GM19452 (cell line): ENCODE measurements around the gene OVOL2.

Experiments used
- ATAC-seq: cut with Tn5 transposase; IDR thresholded peaks from one replicate; pipeline ENCODE4 v1.9.1; 2021; ENCODE audit not compliant: unreplicated experiment

Gene OVOL2

GRCh38 chr20:18016772-18017171 is 40.9 kb downstream of the OVOL2 start:
- ATAC-seq, result no peak

- ATAC-seq, result no peak
These were observed 43.3 kb downstream of the OVOL2 start for GRCh38 chr20:18014411-18014810.

GRCh38 chr20:18012901-18013300 is 44.8 kb downstream of the OVOL2 start:
- ATAC-seq, result no peak

- ATAC-seq, result no peak
These were observed 45.6 kb downstream of the OVOL2 start for GRCh38 chr20:18011951-18012645.

GRCh38 chr20:18011482-18011881 is 46.2 kb downstream of the OVOL2 start:
- ATAC-seq, result no peak

GRCh38 chr20:18009116-18009515 is 48.6 kb downstream of the OVOL2 start:
- no peak for ATAC-seq

- ATAC-seq, result no peak
These were observed 50.0 kb downstream of the OVOL2 start for GRCh38 chr20:18007534-18008292.

GRCh38 chr20:18006684-18007083 is 51.0 kb downstream of the OVOL2 start:
- no peak for ATAC-seq

- no peak for ATAC-seq
These were observed 51.7 kb downstream of the OVOL2 start for GRCh38 chr20:18005990-18006364.

- peak; percentile 95 for ATAC-seq
These were observed 52.3 kb downstream of the OVOL2 start for GRCh38 chr20:18005170-18005989.

GRCh38 chr20:18004384-18005031 is 53.2 kb downstream of the OVOL2 start:
- no peak for ATAC-seq

- ATAC-seq, result peak; percentile 48
These were observed 53.8 kb downstream of the OVOL2 start for GRCh38 chr20:18003897-18004296.

- no peak for ATAC-seq
These were observed 56.4 kb downstream of the OVOL2 start for GRCh38 chr20:18001131-18001921.

GRCh38 chr20:17999566-17999965 is 58.1 kb downstream of the OVOL2 start:
- ATAC-seq, result no peak

- ATAC-seq, result no peak
These were observed 59.3 kb downstream of the OVOL2 start for GRCh38 chr20:17998446-17998845.

- ATAC-seq, result no peak
These were observed 61.5 kb downstream of the OVOL2 start for GRCh38 chr20:17995967-17996819.

- no peak for ATAC-seq
These were observed 64.2 kb downstream of the OVOL2 start for GRCh38 chr20:17993546-17993945.

- ATAC-seq, result no peak
These were observed 64.7 kb downstream of the OVOL2 start for GRCh38 chr20:17992847-17993513.

GRCh38 chr20:17992224-17992637 is 65.5 kb downstream of the OVOL2 start:
- peak; percentile 57 for ATAC-seq
